HG03066 (cell line): ENCODE measurements around the gene SARNP.
A peak's percentile ranks its signal among the peaks of the same experiment; 100 is the strongest.

Source experiments
- ATAC-seq: cut with Tn5 transposase; IDR thresholded peaks from one replicate; pipeline ENCODE4 v1.9.1; 2021; ENCODE audit warnings: low read depth; ENCODE audit not compliant: unreplicated experiment

Gene SARNP

GRCh38 chr12:55728939-55729818, 88.3 kb downstream of the SARNP start, which contains the start of gene CD63:
Gene CD63 (minus strand): TSS chr12:55729009. CDS start chr12:55728341, 668 bp downstream.
- peak; percentile 64 for ATAC-seq

GRCh38 chr12:55728186-55728938, 89.2 kb downstream of the SARNP start:
- ATAC-seq, result peak; percentile 15

- ATAC-seq, result no peak
These were observed 89.8 kb downstream of the SARNP start for GRCh38 chr12:55727643-55728185.

- ATAC-seq, result no peak
These were observed 90.6 kb downstream of the SARNP start for GRCh38 chr12:55726971-55727370.

GRCh38 chr12:55725556-55725955, 92.0 kb downstream of the SARNP start:
- ATAC-seq, result no peak

GRCh38 chr12:55724940-55725309, 92.6 kb downstream of the SARNP start:
- no peak for ATAC-seq

GRCh38 chr12:55724226-55724939, 93.1 kb downstream of the SARNP start:
- ATAC-seq, result no peak

GRCh38 chr12:55723516-55724225, 93.9 kb downstream of the SARNP start:
- no peak for ATAC-seq

- ATAC-seq, result no peak
These were observed 94.6 kb downstream of the SARNP start for GRCh38 chr12:55722948-55723347.

GRCh38 chr12:55721601-55722213, 95.8 kb downstream of the SARNP start:
- no peak for ATAC-seq

GRCh38 chr12:55720894-55721444, 96.6 kb downstream of the SARNP start:
- ATAC-seq, result no peak

GRCh38 chr12:55720071-55720564, 97.4 kb downstream of the SARNP start, which contains the start of gene RDH5:
Gene RDH5 (plus strand): TSS chr12:55720393. CDS start chr12:55721185, 792 bp downstream.
- ATAC-seq, result no peak

- no peak for ATAC-seq
These were observed 98.2 kb downstream of the SARNP start for GRCh38 chr12:55719371-55719770.

- no peak for ATAC-seq
These were observed 98.8 kb downstream of the SARNP start for GRCh38 chr12:55718624-55719275.

GRCh38 chr12:55718015-55718414, 99.5 kb downstream of the SARNP start:
- ATAC-seq, result no peak

GRCh38 chr12:55717011-55718007, 100.2 kb downstream of the SARNP start:
- no peak for ATAC-seq

GRCh38 chr12:55716582-55716957, 101.0 kb downstream of the SARNP start:
- ATAC-seq, result no peak
